Fibroblast of lung (primary cell): Measurements from ENCODE around the gene GLYR1. TPM values are rescaled to one million over a fixed set of nuclear protein-coding genes. Genes with fewer than 3 reads are reported as not detected.

Experiments used
- DNase-seq, 2 donors: peaks; one replicate each; pipeline versions ENCODE4 v3.0.0 to v3.0.0-alpha.2; 2010; ENCODE audit warnings: low read depth in 2 of 2
- H2AFZ ChIP-seq: 2 replicates; pipeline ENCODE4 v1.5.1; 2012; ENCODE audit warnings: low read length, control low read depth, inconsistent platforms
- H3K27ac ChIP-seq: 2 replicates; pipeline ENCODE4 v1.5.1; 2011; ENCODE audit warnings: low read length, control low read depth; ENCODE audit not compliant: insufficient read depth
- H3K27me3 ChIP-seq: 2 replicates; pipeline ENCODE4 v1.5.1; 2011; ENCODE audit warnings: mild to moderate bottlenecking, low read length; ENCODE audit not compliant: control insufficient read depth, insufficient read depth
- H3K36me3 ChIP-seq: 2 replicates; pipeline ENCODE4 v1.5.1; 2011; ENCODE audit warnings: low read length; ENCODE audit not compliant: control insufficient read depth, insufficient read depth
- H3K4me1 ChIP-seq: 2 replicates; pipeline ENCODE4 v1.5.1; 2011; ENCODE audit warnings: low read length; ENCODE audit not compliant: control insufficient read depth, insufficient read depth; ENCODE audit errors: extremely low read depth
- H3K4me2 ChIP-seq: 2 replicates; pipeline ENCODE4 v1.5.1; 2011; ENCODE audit warnings: low read length, control low read depth; ENCODE audit not compliant: insufficient read depth; ENCODE audit errors: extremely low read depth
- H3K4me3 ChIP-seq, 4 experiments: fragments of 200-600 bp in 1 of 4; sonication (generic) in 1 of 4; replicated peaks in 1 of 4; 2 replicates each; pipeline ENCODE4 v1.5.1; 2011 to 2016; ENCODE audit warnings: low read length in 4 of 4, low read depth in 3 of 4, mild to moderate bottlenecking in 3 of 4, control low read depth in 2 of 4, inconsistent platforms in 1 of 4, mixed read lengths in 1 of 4; ENCODE audit not compliant: insufficient read depth in 1 of 4; ENCODE audit errors: control extremely low read depth in 1 of 4
- H3K79me2 ChIP-seq: 2 replicates; pipeline ENCODE4 v1.5.1; 2012; ENCODE audit warnings: mild to moderate bottlenecking, low read length, inconsistent platforms; ENCODE audit not compliant: control insufficient read depth, insufficient read depth
- H3K9ac ChIP-seq: 2 replicates; pipeline ENCODE4 v1.5.1; 2011; ENCODE audit warnings: mild to moderate bottlenecking, low read length, control low read depth; ENCODE audit not compliant: insufficient read depth
- H3K9me3 ChIP-seq: 2 replicates; pipeline ENCODE4 v1.5.1; 2012; ENCODE audit warnings: low read depth, low read length; ENCODE audit not compliant: control insufficient read depth, insufficient read depth
- H4K20me1 ChIP-seq: 2 replicates; pipeline ENCODE4 v1.5.1; 2011; ENCODE audit warnings: low read length; ENCODE audit not compliant: control insufficient read depth, insufficient read depth; ENCODE audit errors: extremely low read depth
- EZH2 ChIP-seq: IDR thresholded peaks from 2 replicates; pipeline ENCODE4 v1.5.1; 2012; ENCODE audit warnings: low read length, control low read depth, mild to moderate bottlenecking; ENCODE audit errors: missing control alignments
- polyA plus RNA-seq, 2 donors: library from polyadenylated mRNA; depleted of rRNA in 1 of 2; stranded (reverse) in 1 of 2; unstranded in 1 of 2; fragments of >200 nt; gene quantifications; 2 replicates each; pipeline ENCODE4 v1.2.1, GENCODE V29; 2011 to 2012; ENCODE audit warnings: missing spikeins in 1 of 2
- total RNA-seq: library from RNA; depleted of rRNA; stranded (reverse); fragments of >200 nt; gene quantifications from 2 replicates; pipeline ENCODE4 v1.2.1, GENCODE V29; 2014
- TF ChIP-seq, protein P1 (sequence below), 2 donors: IDR thresholded peaks in 1 of 2; conservative IDR thresholded peaks in 1 of 2; 1 replicate in 1 of 2; 2 replicates in 1 of 2; pipeline ENCODE4 v1.5.1; 2011 to 2012; ENCODE audit warnings: low read length in 2 of 2, control low read depth in 1 of 2, inconsistent platforms in 1 of 2, low read depth in 1 of 2, mild to moderate bottlenecking in 1 of 2

GLYR1 gene
- total and polyA plus RNA-seq, 2 donors (not counting 1 experiment from before 2014, with no cell fraction given) = 28.6 to 39.6 TPM

DNA sequence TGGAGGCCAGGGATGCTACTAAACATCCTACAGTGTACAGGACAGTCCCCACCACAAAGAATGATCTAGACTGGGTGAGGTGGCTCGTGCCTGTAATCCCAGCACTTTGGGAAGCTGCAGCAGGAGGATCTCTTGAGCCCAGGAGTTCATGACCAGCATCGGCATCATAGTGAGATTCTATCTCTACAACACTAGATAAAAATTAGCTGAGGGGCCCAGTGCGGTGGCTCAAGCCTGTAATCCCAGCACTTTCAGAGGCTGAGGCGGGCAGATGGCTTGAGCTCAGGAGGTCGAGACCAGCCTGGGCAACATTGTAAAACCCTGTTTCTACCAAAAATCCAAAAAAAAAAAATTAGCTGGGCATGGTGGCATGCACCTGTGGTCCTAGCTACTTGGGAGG is 74.7 kb downstream of the GLYR1 start:
- Histone ChIP-seq H3K36me3 (no peaks in the 10 kb centered on the region), H3K9ac (no peak overlapping the region), H3K27ac (no peak overlapping the region), H3K9me3 (no peaks in the 10 kb centered on the region), H3K79me2 (no peaks in the 10 kb centered on the region), H3K4me3 (no peak overlapping the region), H3K4me1 (peaks cover 3% of the 10 kb centered on the region), H2AFZ (no peak overlapping the region), H3K4me2 (no peak overlapping the region), H4K20me1 (no peaks in the 10 kb centered on the region), H3K27me3 (no peaks in the 10 kb centered on the region)
- no peak for DNase-seq
- no peak for TF ChIP-seq EZH2
- TF ChIP-seq, protein P1, sequence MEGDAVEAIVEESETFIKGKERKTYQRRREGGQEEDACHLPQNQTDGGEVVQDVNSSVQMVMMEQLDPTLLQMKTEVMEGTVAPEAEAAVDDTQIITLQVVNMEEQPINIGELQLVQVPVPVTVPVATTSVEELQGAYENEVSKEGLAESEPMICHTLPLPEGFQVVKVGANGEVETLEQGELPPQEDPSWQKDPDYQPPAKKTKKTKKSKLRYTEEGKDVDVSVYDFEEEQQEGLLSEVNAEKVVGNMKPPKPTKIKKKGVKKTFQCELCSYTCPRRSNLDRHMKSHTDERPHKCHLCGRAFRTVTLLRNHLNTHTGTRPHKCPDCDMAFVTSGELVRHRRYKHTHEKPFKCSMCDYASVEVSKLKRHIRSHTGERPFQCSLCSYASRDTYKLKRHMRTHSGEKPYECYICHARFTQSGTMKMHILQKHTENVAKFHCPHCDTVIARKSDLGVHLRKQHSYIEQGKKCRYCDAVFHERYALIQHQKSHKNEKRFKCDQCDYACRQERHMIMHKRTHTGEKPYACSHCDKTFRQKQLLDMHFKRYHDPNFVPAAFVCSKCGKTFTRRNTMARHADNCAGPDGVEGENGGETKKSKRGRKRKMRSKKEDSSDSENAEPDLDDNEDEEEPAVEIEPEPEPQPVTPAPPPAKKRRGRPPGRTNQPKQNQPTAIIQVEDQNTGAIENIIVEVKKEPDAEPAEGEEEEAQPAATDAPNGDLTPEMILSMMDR (conservative IDR thresholded peaks at IDR 0.05 in 1 of 2, IDR thresholded peaks at IDR 0.05 in 1 of 2; ENCODE audit: low read depth in 1 of 2, low read length in 2 of 2) = no peak

DNA sequence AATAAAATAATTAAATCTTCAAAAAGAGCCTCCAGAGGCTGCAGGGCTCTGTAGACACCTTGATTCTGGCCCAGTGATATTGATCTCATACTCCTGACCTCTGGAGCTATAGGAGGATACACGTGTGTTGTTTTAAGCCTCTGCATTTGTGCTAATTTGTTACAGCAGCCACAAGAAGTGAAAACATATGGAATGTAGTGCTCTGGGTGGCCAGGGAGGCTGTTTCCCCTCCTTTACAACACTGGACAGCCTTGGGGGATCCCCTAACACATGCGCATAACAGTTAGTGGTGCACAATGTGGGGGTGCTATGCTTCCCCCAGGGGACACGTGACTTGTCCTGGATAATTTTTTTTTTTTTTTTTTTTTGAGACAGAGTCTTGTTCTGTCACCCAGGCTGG is 75.4 kb downstream of the GLYR1 start:
- TF ChIP-seq EZH2 = no peak
- TF ChIP-seq, protein P1 (conservative IDR thresholded peaks at IDR 0.05 in 1 of 2, IDR thresholded peaks at IDR 0.05 in 1 of 2; ENCODE audit: low read depth in 1 of 2, low read length in 2 of 2) = no peak
- no peaks in the 10 kb centered on the region for H3K36me3 ChIP-seq
- no peak overlapping the region for H3K4me2 ChIP-seq
- no peaks in the 10 kb centered on the region for H4K20me1 ChIP-seq
- H3K27me3 ChIP-seq = no peaks in the 10 kb centered on the region
- peaks cover 6% of the 10 kb centered on the region for H3K4me1 ChIP-seq
- no peak overlapping the region for H2AFZ ChIP-seq
- no peak overlapping the region for H3K9ac ChIP-seq
- no peak overlapping the region for H3K4me3 ChIP-seq
- DNase-seq = no peak
- peaks cover 2% of the 10 kb centered on the region for H3K79me2 ChIP-seq
- H3K27ac ChIP-seq = no peak overlapping the region
- no peaks in the 10 kb centered on the region for H3K9me3 ChIP-seq

DNA sequence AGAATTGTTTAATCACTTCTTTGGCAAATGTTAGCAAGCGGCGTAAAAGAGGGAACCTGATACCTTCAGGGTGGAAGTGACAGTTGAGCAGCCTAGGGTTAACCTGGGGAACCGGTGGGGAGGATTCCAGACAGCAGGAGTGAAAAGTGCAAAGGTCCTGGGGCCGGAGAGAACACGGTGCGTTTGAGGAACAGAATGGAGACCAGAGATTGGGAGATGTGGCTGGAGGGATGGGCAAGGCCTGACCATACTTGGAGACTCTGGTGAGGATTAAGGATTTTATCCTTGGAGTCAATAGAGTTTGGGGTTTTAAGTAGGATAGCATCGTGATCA is 77.8 kb downstream of the GLYR1 start:
- Histone ChIP-seq H3K4me2 (peak overlapping the region; percentile 80), H3K9ac (no peak overlapping the region), H3K9me3 (no peaks in the 10 kb centered on the region), H3K4me3 (peak overlapping the region in 3 of 4 experiments; percentile 53 to 65 (median 62)), H3K79me2 (peaks cover 18% of the 10 kb centered on the region), H2AFZ (peak overlapping the region; percentile 54), H3K27me3 (no peaks in the 10 kb centered on the region), H3K4me1 (peaks cover 11% of the 10 kb centered on the region), H3K27ac (no peak overlapping the region), H4K20me1 (no peaks in the 10 kb centered on the region), H3K36me3 (no peaks in the 10 kb centered on the region)
- DNase-seq = no peak
- TF ChIP-seq, protein P1 (conservative IDR thresholded peaks at IDR 0.05 in 1 of 2, IDR thresholded peaks at IDR 0.05 in 1 of 2; ENCODE audit: low read depth in 1 of 2, low read length in 2 of 2) = no peak
- TF ChIP-seq EZH2 = no peak
